Natural killer cell (primary cell): Measurements from ENCODE around the gene RANBP2. TPM values are rescaled to one million over a fixed set of nuclear protein-coding genes. Genes with fewer than 3 reads are reported as not detected.

ENCODE experiments used
- ATAC-seq, 3 donors: fragments of 150-1000 bp in 2 of 3; fragments of 200-7000 bp in 1 of 3; cut with Tn5 transposase; 1 replicate in 1 of 3; 2 replicates in 2 of 3; pipeline ENCODE4 v1.10.0; 2021; ENCODE audit warnings: mild to moderate bottlenecking in 2 of 3, moderate library complexity in 2 of 3
- DNase-seq, 2 donors: peaks; one replicate each; pipeline versions ENCODE4 v3.0.0 to v3.0.0-alpha.2; 2013 to 2021; ENCODE audit warnings: mixed read lengths in 1 of 2
- H3K27ac ChIP-seq: one replicate; pipeline ENCODE4 v1.5.1; 2013; ENCODE audit warnings: mild to moderate bottlenecking, low read length
- H3K27me3 ChIP-seq: one replicate; pipeline ENCODE4 v1.6.1; 2013; ENCODE audit warnings: low read length; ENCODE audit not compliant: control insufficient read depth, insufficient read depth
- H3K36me3 ChIP-seq: one replicate; pipeline ENCODE4 v1.6.1; 2013; ENCODE audit warnings: low read length; ENCODE audit not compliant: control insufficient read depth, insufficient read depth
- H3K4me1 ChIP-seq: one replicate; pipeline ENCODE4 v1.6.1; 2013; ENCODE audit warnings: low read length; ENCODE audit not compliant: control insufficient read depth, insufficient read depth
- H3K4me3 ChIP-seq: one replicate; pipeline ENCODE4 v1.5.1; 2013; ENCODE audit warnings: low read length
- H3K9me3 ChIP-seq: one replicate; pipeline ENCODE4 v1.6.1; 2013; ENCODE audit warnings: low read length; ENCODE audit not compliant: control insufficient read depth, insufficient read depth
- H3K27ac Mint-ChIP-seq, 2 donors: one replicate each; pipeline ENCODE4 v1.8.0; 2022; ENCODE audit warnings: mild to moderate bottlenecking in 2 of 2, mixed read lengths in 2 of 2, moderate library complexity in 1 of 2
- H3K27me3 Mint-ChIP-seq, 2 donors: one replicate each; pipeline ENCODE4 v1.8.0; 2022; ENCODE audit warnings: low read depth in 2 of 2, mixed read lengths in 2 of 2
- H3K36me3 Mint-ChIP-seq: one replicate; pipeline ENCODE4 v1.8.0; 2022; ENCODE audit warnings: mixed read lengths
- H3K4me1 Mint-ChIP-seq, 2 donors: one replicate each; pipeline ENCODE4 v1.8.0; 2022; ENCODE audit warnings: mixed read lengths in 2 of 2
- H3K4me3 Mint-ChIP-seq: one replicate; pipeline ENCODE4 v1.8.0; 2022; ENCODE audit warnings: mild to moderate bottlenecking, moderate library complexity, mixed read lengths
- H3K9me3 Mint-ChIP-seq, 2 donors: one replicate each; pipeline ENCODE4 v1.8.0; 2022; ENCODE audit warnings: mixed read lengths in 2 of 2
- CTCF ChIP-seq: fragments of 200-600 bp; IDR thresholded peaks from one replicate; pipeline ENCODE4 v1.8.0; 2022; ENCODE audit warnings: antibody characterized with exemption
- WGBS: methylation state at CpG from one replicate; pipeline ENCODE4 v1.1.7; 2013; ENCODE audit warnings: missing lambda C conversion rate; ENCODE audit not compliant: insufficient coverage; 5-methylcytosine and 5-hydroxymethylcytosine counted together
- intact Hi-C: fragments of 100-400 bp; cut with micrococcal nuclease; formaldehyde crosslinking; loops from one replicate; pipeline ENCODE4 v1.14.2; 2022
- total RNA-seq, 4 donors: library from RNA; stranded (reverse); fragments of 120-200 nt in 1 of 4; gene quantifications; one replicate each; pipeline versions ENCODE4 v1.2.3 to v1.2.4, GENCODE V29; 2013 to 2022

Gene RANBP2
- total RNA-seq, 3 donors from 2014 or later (not counting 1 experiment from before 2014, with no cell fraction given) = 105 to 134 (median 107) TPM

- Histone ChIP-seq H3K27me3 (no peaks in the 10 kb centered on the region), H3K9me3 (no peaks in the 10 kb centered on the region), H3K4me1 (no peaks in the 10 kb centered on the region), H3K27ac (no peak overlapping the region), H3K4me3 (no peak overlapping the region), H3K36me3 (peaks cover 18% of the 10 kb centered on the region)
- no peak overlapping the region for H3K4me3 Mint-ChIP-seq
- no peaks in the 10 kb centered on the region for H3K4me1 Mint-ChIP-seq
- TF ChIP-seq CTCF = no peak
- no peak for DNase-seq
- ATAC-seq = no peak
- WGBS = 100% methylated on average over 1 of the region's 1 CpG
- intact Hi-C loops = no loop called here
- no peaks in the 10 kb centered on the region for H3K27me3 Mint-ChIP-seq
- peaks cover 26% of the 10 kb centered on the region for H3K36me3 Mint-ChIP-seq
- peaks cover 4 to 6% of the 10 kb centered on the region in 2 donors for H3K9me3 Mint-ChIP-seq
- no peak overlapping the region for H3K27ac Mint-ChIP-seq
These were observed 94.5 kb downstream of the RANBP2 start for GRCh38 chr2:108813732-108814131.

GRCh38 chr2:108820482-108820881, 101.2 kb downstream of the RANBP2 start:
- Histone ChIP-seq H3K4me1 (no peaks in the 10 kb centered on the region), H3K36me3 (peaks cover 20% of the 10 kb centered on the region), H3K4me3 (no peak overlapping the region), H3K27me3 (no peaks in the 10 kb centered on the region), H3K27ac (no peak overlapping the region), H3K9me3 (peaks cover 6% of the 10 kb centered on the region)
- no peak overlapping the region for H3K4me3 Mint-ChIP-seq
- H3K9me3 Mint-ChIP-seq = peaks cover 6 to 10% of the 10 kb centered on the region in 2 donors
- no peak overlapping the region for H3K27ac Mint-ChIP-seq
- ATAC-seq (no peak), DNase-seq (no peak)
- no peak for TF ChIP-seq CTCF
- H3K36me3 Mint-ChIP-seq = peaks cover 19% of the 10 kb centered on the region
- WGBS = 90% methylated on average over 1 of the region's 2 CpGs
- intact Hi-C loops = no loop called here
- H3K4me1 Mint-ChIP-seq = no peaks in the 10 kb centered on the region
- no peaks in the 10 kb centered on the region for H3K27me3 Mint-ChIP-seq

GRCh38 chr2:108823286-108823685, 104.0 kb downstream of the RANBP2 start:
- intact Hi-C loops = no loop called here
- Histone ChIP-seq H3K4me3 (no peak overlapping the region), H3K27ac (no peak overlapping the region), H3K36me3 (peaks cover 6% of the 10 kb centered on the region), H3K4me1 (no peaks in the 10 kb centered on the region), H3K27me3 (no peaks in the 10 kb centered on the region), H3K9me3 (peaks cover 6% of the 10 kb centered on the region)
- Mint-ChIP-seq H3K27me3 (no peaks in the 10 kb centered on the region), H3K9me3 (peaks cover 6 to 10% of the 10 kb centered on the region in 2 donors), H3K4me3 (no peak overlapping the region), H3K27ac (no peak overlapping the region), H3K4me1 (no peaks in the 10 kb centered on the region), H3K36me3 (peaks cover 19% of the 10 kb centered on the region)
- no peak for ATAC-seq
- TF ChIP-seq CTCF = no peak
- 100% methylated on average over 1 of the region's 1 CpG for WGBS
- no peak for DNase-seq

GRCh38 chr2:108824316-108825070, 105.2 kb downstream of the RANBP2 start:
- H3K9me3 ChIP-seq = peaks cover 3% of the 10 kb centered on the region
- H3K27me3 ChIP-seq = no peaks in the 10 kb centered on the region
- no peak for DNase-seq
- ATAC-seq = no peak
- no peak overlapping the region for H3K27ac ChIP-seq
- intact Hi-C loops = no loop called here
- H3K4me1 Mint-ChIP-seq = no peaks in the 10 kb centered on the region
- no peaks in the 10 kb centered on the region for H3K27me3 Mint-ChIP-seq
- H3K36me3 Mint-ChIP-seq = peaks cover 10% of the 10 kb centered on the region
- H3K4me3 ChIP-seq = no peak overlapping the region
- no peak for TF ChIP-seq CTCF
- H3K4me3 Mint-ChIP-seq = no peak overlapping the region
- WGBS = 98% methylated on average over 5 of the region's 5 CpGs
- peaks cover 3% of the 10 kb centered on the region for H3K36me3 ChIP-seq
- no peaks in the 10 kb centered on the region for H3K4me1 ChIP-seq
- no peak overlapping the region for H3K27ac Mint-ChIP-seq
- H3K9me3 Mint-ChIP-seq = peaks cover 6 to 7% of the 10 kb centered on the region in 2 donors
